ENCODE measurements around the gene NUDT4. TPM values are rescaled to one million over a fixed set of nuclear protein-coding genes. Genes with fewer than 3 reads are reported as not detected.
"Not testable (repeated sequence)": the region's sequence is repeated elsewhere in the genome, so short reads cannot be mapped to it uniquely, and the experiment has no call there.

Gene NUDT4
- total RNA-seq, 2 donors from 2014 or later: 138 to 241 TPM

GRCh38 chr12:93393425-93393824, 15.7 kb downstream of the NUDT4 start:
- peaks cover 0 to 4% of the 10 kb centered on the region in 2 donors for H3K36me3 ChIP-seq
- no peak for TF ChIP-seq POLR2A (IDR thresholded peaks at IDR 0.05)
- no peak for TF ChIP-seq POLR2AphosphoS5 (IDR thresholded peaks at IDR 0.05)
- no peak for TF ChIP-seq CTCF (IDR thresholded peaks at IDR 0.05)
- peaks cover 7% of the 10 kb centered on the region for H3K4me1 ChIP-seq (replicated peaks)
- no peaks in the 10 kb centered on the region for H3K27me3 ChIP-seq (replicated peaks; ENCODE audit: insufficient read depth)
- no peak for DNase-seq (ENCODE audit: low spot score)
- H3K4me3 ChIP-seq: no peak overlapping the region
- no peak overlapping the region for H3K27ac ChIP-seq
- 55% methylated on average over 2 of the region's 2 CpGs for WGBS
- H3K9me3 ChIP-seq: no peaks in the 10 kb centered on the region
- intact Hi-C loops (cut with DNase I): no loop called here

GRCh38 chr12:93397412-93397811, 19.7 kb downstream of the NUDT4 start:
- Histone ChIP-seq H3K27ac (peak overlapping the region in 1 of 2 donors; percentile 20), H3K36me3 (peaks cover 0 to 4% of the 10 kb centered on the region in 2 donors), H3K4me3 (no peak overlapping the region), H3K9me3 (no peaks in the 10 kb centered on the region), H3K4me1 (replicated peaks) (no peaks in the 10 kb centered on the region), H3K27me3 (replicated peaks; ENCODE audit: insufficient read depth) (no peaks in the 10 kb centered on the region)
- 46% methylated on average over 12 of the region's 12 CpGs for WGBS
- DNase-seq (ENCODE audit: low spot score): no peak
- intact Hi-C loops (cut with DNase I): loop anchor here (5.0 kb wide), 1 partner anchor 410 kb away; no protein-coding TSS in a partner anchor
- TF ChIP-seq CTCF (IDR thresholded peaks at IDR 0.05) (no peak), POLR2A (IDR thresholded peaks at IDR 0.05) (no peak), POLR2AphosphoS5 (IDR thresholded peaks at IDR 0.05) (no peak)

- not testable (repeated sequence) for H3K4me1 ChIP-seq (replicated peaks); H3K27ac ChIP-seq; H3K4me3 ChIP-seq; H3K27me3 ChIP-seq (replicated peaks; ENCODE audit: insufficient read depth); DNase-seq (ENCODE audit: low spot score); H3K9me3 ChIP-seq; H3K36me3 ChIP-seq
- intact Hi-C loops (cut with DNase I): loop anchor here (5.0 kb wide), 1 partner anchor 412 kb away; no protein-coding TSS in a partner anchor
- 0% methylated on average over 1 of the region's 5 CpGs for WGBS
These were observed 21.6 kb downstream of the NUDT4 start for GRCh38 chr12:93399183-93399863.

GRCh38 chr12:93402333-93403311, 24.9 kb downstream of the NUDT4 start:
- TF ChIP-seq POLR2AphosphoS5 (IDR thresholded peaks at IDR 0.05) (no peak), POLR2A (IDR thresholded peaks at IDR 0.05) (no peak), CTCF (IDR thresholded peaks at IDR 0.05) (no peak)
- no peaks in the 10 kb centered on the region for H3K27me3 ChIP-seq (replicated peaks; ENCODE audit: insufficient read depth)
- H3K36me3 ChIP-seq: no peaks in the 10 kb centered on the region
- WGBS: 87% methylated on average over 11 of the region's 11 CpGs
- DNase-seq (ENCODE audit: low spot score): no peak
- no peaks in the 10 kb centered on the region for H3K9me3 ChIP-seq
- H3K27ac ChIP-seq: no peak overlapping the region
- H3K4me3 ChIP-seq: no peak overlapping the region
- H3K4me1 ChIP-seq (replicated peaks): no peaks in the 10 kb centered on the region
- intact Hi-C loops (cut with DNase I): no loop called here

- H3K36me3 ChIP-seq: no peaks in the 10 kb centered on the region
- no peaks in the 10 kb centered on the region for H3K9me3 ChIP-seq
- H3K27ac ChIP-seq: peak overlapping the region; percentile 20 to 35
- intact Hi-C loops (cut with DNase I): no loop called here
- H3K4me1 ChIP-seq (replicated peaks): peaks cover 5% of the 10 kb centered on the region
- WGBS: 74% methylated on average over 7 of the region's 7 CpGs
- TF ChIP-seq CTCF (IDR thresholded peaks at IDR 0.05) (peak in 1 of 4 experiments; percentile 3), POLR2A (IDR thresholded peaks at IDR 0.05) (no peak), POLR2AphosphoS5 (IDR thresholded peaks at IDR 0.05) (no peak)
- H3K4me3 ChIP-seq: no peak overlapping the region
- DNase-seq (ENCODE audit: low spot score): no peak
- no peaks in the 10 kb centered on the region for H3K27me3 ChIP-seq (replicated peaks; ENCODE audit: insufficient read depth)
These were observed 26.5 kb downstream of the NUDT4 start for GRCh38 chr12:93403988-93404803.

Measured in prostate gland (tissue), 2 donors.